Liver (tissue), 3 donors: ENCODE data around the gene C2orf66.

Experiments used
- CTCF ChIP-seq: fragments of 150-350 bp; IDR thresholded peaks from 2 replicates; pipeline ENCODE4 v1.5.1; 2017; ENCODE audit warnings: improper control_type of control experiment, low read depth, low read length; ENCODE audit not compliant: missing input control
- EGR1 ChIP-seq, 2 donors: IDR thresholded peaks; 2 replicates each; pipeline ENCODE4 v1.6.1; 2016 to 2018; ENCODE audit warnings: antibody characterized with exemption in 2 of 2, low read depth in 2 of 2
- GABPA ChIP-seq, 2 donors: IDR thresholded peaks in 1 of 2; conservative IDR thresholded peaks in 1 of 2; 2 replicates each; pipeline ENCODE4 v1.6.1; 2016; ENCODE audit warnings: antibody characterized with exemption in 2 of 2, mild to moderate bottlenecking in 1 of 2, moderate library complexity in 1 of 2
- JUND ChIP-seq, 2 donors: IDR thresholded peaks; 2 replicates each; pipeline ENCODE4 v1.6.1; 2016; ENCODE audit warnings: antibody characterized with exemption in 2 of 2
- NR2F2 ChIP-seq: IDR thresholded peaks from 2 replicates; pipeline ENCODE4 v1.6.1; 2016; ENCODE audit warnings: antibody characterized with exemption
- RAD21 ChIP-seq, 2 donors: IDR thresholded peaks; 2 replicates each; pipeline ENCODE4 v1.6.1; 2016; ENCODE audit warnings: antibody characterized with exemption in 2 of 2, mild to moderate bottlenecking in 2 of 2
- REST ChIP-seq: IDR thresholded peaks from 2 replicates; pipeline ENCODE4 v1.6.1; 2016; ENCODE audit warnings: antibody characterized with exemption, mild to moderate bottlenecking
- RXRA ChIP-seq, 2 donors: IDR thresholded peaks; 2 replicates each; pipeline ENCODE4 v1.6.1; 2017 to 2018; ENCODE audit warnings: antibody characterized with exemption in 2 of 2, mild to moderate bottlenecking in 1 of 2
- TAF1 ChIP-seq: conservative IDR thresholded peaks from 2 replicates; pipeline ENCODE4 v1.6.1; 2016; ENCODE audit warnings: antibody characterized with exemption, mild to moderate bottlenecking
- YY1 ChIP-seq: IDR thresholded peaks from 2 replicates; pipeline ENCODE4 v1.6.1; 2016; ENCODE audit warnings: antibody characterized with exemption, mild to moderate bottlenecking
- ZBTB33 ChIP-seq: IDR thresholded peaks from 2 replicates; pipeline ENCODE4 v1.6.1; 2016; ENCODE audit warnings: antibody characterized with exemption
- donor health status: healthy.
- donor health status: healthy.

- TF ChIP-seq CTCF (no peak), GABPA (IDR thresholded peaks at IDR 0.05 in 1 of 2, conservative IDR thresholded peaks at IDR 0.05 in 1 of 2) (no peak), RAD21 (IDR thresholded peaks at IDR 0.05) (no peak), JUND (IDR thresholded peaks at IDR 0.05) (no peak), TAF1 (no peak), ZBTB33 (no peak), RXRA (IDR thresholded peaks at IDR 0.05) (no peak), EGR1 (IDR thresholded peaks at IDR 0.05; ENCODE audit: low read depth in 2 of 2) (no peak), REST (no peak), NR2F2 (no peak), YY1 (no peak)
These were observed 42.1 kb downstream of the C2orf66 start for GRCh38 chr2:196767101-196767500.
